ENCODE data around the gene ABHD17C.

DNA sequence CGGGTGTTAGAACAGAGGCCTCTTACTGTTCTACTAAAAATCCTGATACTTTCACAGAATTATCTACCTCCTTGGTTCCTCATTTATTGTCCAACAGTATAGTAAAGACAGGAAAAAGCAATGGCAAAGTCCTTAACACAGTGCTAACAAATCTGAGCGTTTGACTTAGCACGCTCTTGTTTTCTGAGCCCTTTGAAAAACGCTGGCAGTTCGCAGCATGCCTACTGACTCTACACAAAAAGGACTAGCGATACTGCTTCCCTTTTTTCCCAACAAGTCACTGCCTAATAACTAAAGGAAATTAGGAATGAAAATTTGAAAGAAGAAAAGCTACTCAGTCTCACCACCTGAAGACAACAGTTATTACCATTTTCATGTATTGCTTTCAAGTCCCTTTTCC is 49.3 kb downstream of the ABHD17C start:
- no peak for TF ChIP-seq EP300 (IDR thresholded peaks at IDR 0.05)
- TF ChIP-seq POLR2A (IDR thresholded peaks at IDR 0.05), result no peak
- TF ChIP-seq, protein P1, sequence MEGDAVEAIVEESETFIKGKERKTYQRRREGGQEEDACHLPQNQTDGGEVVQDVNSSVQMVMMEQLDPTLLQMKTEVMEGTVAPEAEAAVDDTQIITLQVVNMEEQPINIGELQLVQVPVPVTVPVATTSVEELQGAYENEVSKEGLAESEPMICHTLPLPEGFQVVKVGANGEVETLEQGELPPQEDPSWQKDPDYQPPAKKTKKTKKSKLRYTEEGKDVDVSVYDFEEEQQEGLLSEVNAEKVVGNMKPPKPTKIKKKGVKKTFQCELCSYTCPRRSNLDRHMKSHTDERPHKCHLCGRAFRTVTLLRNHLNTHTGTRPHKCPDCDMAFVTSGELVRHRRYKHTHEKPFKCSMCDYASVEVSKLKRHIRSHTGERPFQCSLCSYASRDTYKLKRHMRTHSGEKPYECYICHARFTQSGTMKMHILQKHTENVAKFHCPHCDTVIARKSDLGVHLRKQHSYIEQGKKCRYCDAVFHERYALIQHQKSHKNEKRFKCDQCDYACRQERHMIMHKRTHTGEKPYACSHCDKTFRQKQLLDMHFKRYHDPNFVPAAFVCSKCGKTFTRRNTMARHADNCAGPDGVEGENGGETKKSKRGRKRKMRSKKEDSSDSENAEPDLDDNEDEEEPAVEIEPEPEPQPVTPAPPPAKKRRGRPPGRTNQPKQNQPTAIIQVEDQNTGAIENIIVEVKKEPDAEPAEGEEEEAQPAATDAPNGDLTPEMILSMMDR (IDR thresholded peaks at IDR 0.05), result no peak

Data from tibial nerve (tissue), 4 donors.